HepG2 (cell line): ENCODE results near the gene RAB20. TPM values are rescaled to one million over a fixed set of nuclear protein-coding genes. Genes with fewer than 3 reads are reported as not detected.

Experiments
- BHLHE40 ChIP-seq: IDR thresholded peaks from 2 replicates; pipeline ENCODE4 v1.6.1; 2011; ENCODE audit warnings: low read length, improper control_type of control experiment
- CEBPG ChIP-seq: IDR thresholded peaks from 2 replicates; pipeline ENCODE4 v1.6.1; 2016
- ELF1 ChIP-seq: sonication (generic); formaldehyde crosslinking; IDR thresholded peaks from 2 replicates; pipeline ENCODE4 v1.4.0; 2020; ENCODE audit warnings: missing genetic modification reagents
- ETV6 ChIP-seq: sonication (generic); formaldehyde crosslinking; conservative IDR thresholded peaks from 2 replicates; pipeline ENCODE4 v1.4.0; 2020; ENCODE audit warnings: missing genetic modification reagents
- FOXO1 ChIP-seq: sonication (generic); formaldehyde crosslinking; IDR thresholded peaks from 2 replicates; pipeline ENCODE4 v1.4.0; 2020; ENCODE audit warnings: missing genetic modification reagents
- FOXP1 ChIP-seq, 2 experiments: fragments of 450-650 bp in 1 of 2; IDR thresholded peaks; 2 replicates each; pipeline ENCODE4 v1.6.1; 2017 to 2018; ENCODE audit warnings: antibody characterized with exemption in 1 of 2
- GATAD2A ChIP-seq: IDR thresholded peaks from 2 replicates; pipeline ENCODE4 v1.6.1; 2016
- SALL1 ChIP-seq: sonication (generic); formaldehyde crosslinking; IDR thresholded peaks from 2 replicates; pipeline ENCODE4 v1.8.0; 2022; ENCODE audit warnings: mild to moderate bottlenecking, missing genetic modification reagents
- SIN3A ChIP-seq: IDR thresholded peaks from 2 replicates; pipeline ENCODE4 v1.6.1; 2011; ENCODE audit warnings: low read depth, mild to moderate bottlenecking, control low read depth, low read length, borderline replicate concordance
- SKI ChIP-seq: fragments of 450-650 bp; IDR thresholded peaks from one replicate; pipeline ENCODE4 v1.6.1; 2018; ENCODE audit warnings: mild to moderate bottlenecking; ENCODE audit not compliant: partially characterized antibody
- XRCC5 ChIP-seq: fragments of 200-400 bp; formaldehyde crosslinking; optimal IDR thresholded peaks from 2 replicates; pipeline ENCODE3; 2017; ENCODE audit warnings: mild to moderate bottlenecking, low read length
- ZBTB33 ChIP-seq: sonication (generic); formaldehyde crosslinking; IDR thresholded peaks from 2 replicates; pipeline ENCODE4 v1.4.0; 2020; ENCODE audit warnings: missing genetic modification reagents
- ZNF136 ChIP-seq: sonication (generic); formaldehyde crosslinking; IDR thresholded peaks from 2 replicates; pipeline ENCODE4 v1.8.1; 2022; ENCODE audit warnings: low read depth, mild to moderate bottlenecking, moderate library complexity, missing genetic modification reagents
- ZNF614 ChIP-seq: IDR thresholded peaks from 2 replicates; pipeline ENCODE4 v1.6.1; 2018; ENCODE audit warnings: missing biosample characterization, missing genetic modification reagents, inconsistent platforms, borderline replicate concordance
- ZNF687 ChIP-seq: sonication (generic); formaldehyde crosslinking; IDR thresholded peaks from 2 replicates; pipeline ENCODE4 v1.5.1; 2020; ENCODE audit warnings: mild to moderate bottlenecking, missing genetic modification reagents, moderate library complexity
- polyA plus RNA-seq, 8 experiments: library from polyadenylated mRNA; depleted of rRNA in 3 of 8; stranded (reverse) in 7 of 8; unstranded in 1 of 8; fragments of >200 nt; fragmentation: Illumina TruSeq in 4 of 8; extraction: Trizol in 4 of 8; gene quantifications; 2 replicates each; pipeline versions ENCODE4 v1.2.1 to v1.2.3, GENCODE V29; 2011 to 2016; ENCODE audit warnings: low read depth in 4 of 8, missing spikeins in 1 of 8, mixed read lengths in 1 of 8; ENCODE audit not compliant: insufficient read depth in 1 of 8
- total RNA-seq, 5 experiments: library from RNA; depleted of rRNA; stranded (reverse); fragments of >200 nt; fragmentation: Illumina TruSeq; extraction: Trizol; gene quantifications; 2 replicates each; pipeline ENCODE4 v1.2.3, GENCODE V29; 2016; ENCODE audit warnings: low read depth in 1 of 5
- TF ChIP-seq, protein P1 (sequence below): sonication (generic); formaldehyde crosslinking; IDR thresholded peaks from 2 replicates; pipeline ENCODE4 v1.4.0; 2020; ENCODE audit warnings: low read depth, mild to moderate bottlenecking, missing genetic modification reagents
- TF ChIP-seq, protein P2 (sequence below): sonication (generic); formaldehyde crosslinking; IDR thresholded peaks from 2 replicates; pipeline ENCODE4 v1.4.0; 2020; ENCODE audit warnings: missing genetic modification reagents
- TF ChIP-seq, protein P3 (sequence below): sonication (generic); formaldehyde crosslinking; IDR thresholded peaks from 2 replicates; pipeline ENCODE4 v1.4.0; 2020; ENCODE audit warnings: missing genetic modification reagents

Gene RAB20
- total and polyA plus RNA-seq, 2 of the 13 experiments (the other 11 are each of a cell fraction or from before 2014, with no cell fraction given): 15.6 to 30.5 TPM

DNA sequence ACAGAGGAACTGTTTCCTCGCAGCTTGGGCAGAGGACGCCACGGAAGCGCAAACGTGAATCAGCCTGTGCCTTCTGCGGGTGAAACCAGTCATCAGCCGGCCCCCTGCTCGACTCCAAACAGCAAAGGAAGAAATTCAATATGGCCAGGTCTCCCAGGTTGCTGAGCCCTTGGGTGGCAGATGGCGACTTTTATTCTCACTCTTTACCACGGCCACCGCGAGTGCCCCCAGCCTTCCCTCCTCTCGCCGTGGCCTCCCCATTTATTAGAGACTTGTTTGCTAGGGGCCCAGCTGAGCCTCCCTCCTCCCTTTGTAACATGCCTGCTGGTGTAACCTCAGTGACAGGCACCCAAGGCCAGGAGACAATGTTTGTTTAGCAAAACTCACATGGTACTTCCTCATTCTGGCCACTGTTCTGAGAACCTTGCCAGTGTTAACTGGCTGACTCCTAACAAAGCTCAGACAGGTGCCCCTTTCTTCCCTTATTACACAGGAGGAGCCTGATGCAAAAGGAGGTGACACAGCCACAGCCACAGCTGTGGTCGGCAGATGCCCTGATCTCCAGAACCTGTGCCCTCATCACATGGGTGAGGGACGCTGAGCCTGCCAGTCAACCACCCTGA is 5.8 kb downstream of the RAB20 start (continued):
- TF ChIP-seq SKI (peak; percentile 13), ZNF136 (CRISPR knock-in tag) (no peak), CEBPG (CRISPR knock-in tag) (peak; percentile 56), SALL1 (CRISPR knock-in tag) (peak; percentile 69; the same call in 1 of the 2 replicates), FOXP1 (IDR thresholded peaks at IDR 0.05) (no peak), FOXP1 (CRISPR knock-in tag; IDR thresholded peaks at IDR 0.05) (peak; percentile 40; the same call in 1 of the 2 replicates), XRCC5 (peak; percentile 27), BHLHE40 (no peak), SIN3A (peak; percentile 62; the same call in 1 of the 2 replicates), ETV6 (CRISPR knock-in tag) (no peak), ELF1 (CRISPR knock-in tag) (peak; percentile 85), FOXO1 (CRISPR knock-in tag) (no peak; the same call in 1 of the 2 replicates), ZNF687 (peak; percentile 59), GATAD2A (peak; percentile 78), ZBTB33 (CRISPR knock-in tag) (no peak), ZNF614 (CRISPR knock-in tag) (no peak)
- TF ChIP-seq, protein P1, sequence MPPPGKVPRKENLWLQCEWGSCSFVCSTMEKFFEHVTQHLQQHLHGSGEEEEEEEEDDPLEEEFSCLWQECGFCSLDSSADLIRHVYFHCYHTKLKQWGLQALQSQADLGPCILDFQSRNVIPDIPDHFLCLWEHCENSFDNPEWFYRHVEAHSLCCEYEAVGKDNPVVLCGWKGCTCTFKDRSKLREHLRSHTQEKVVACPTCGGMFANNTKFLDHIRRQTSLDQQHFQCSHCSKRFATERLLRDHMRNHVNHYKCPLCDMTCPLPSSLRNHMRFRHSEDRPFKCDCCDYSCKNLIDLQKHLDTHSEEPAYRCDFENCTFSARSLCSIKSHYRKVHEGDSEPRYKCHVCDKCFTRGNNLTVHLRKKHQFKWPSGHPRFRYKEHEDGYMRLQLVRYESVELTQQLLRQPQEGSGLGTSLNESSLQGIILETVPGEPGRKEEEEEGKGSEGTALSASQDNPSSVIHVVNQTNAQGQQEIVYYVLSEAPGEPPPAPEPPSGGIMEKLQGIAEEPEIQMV (CRISPR knock-in tag): no peak
- TF ChIP-seq, protein P2, sequence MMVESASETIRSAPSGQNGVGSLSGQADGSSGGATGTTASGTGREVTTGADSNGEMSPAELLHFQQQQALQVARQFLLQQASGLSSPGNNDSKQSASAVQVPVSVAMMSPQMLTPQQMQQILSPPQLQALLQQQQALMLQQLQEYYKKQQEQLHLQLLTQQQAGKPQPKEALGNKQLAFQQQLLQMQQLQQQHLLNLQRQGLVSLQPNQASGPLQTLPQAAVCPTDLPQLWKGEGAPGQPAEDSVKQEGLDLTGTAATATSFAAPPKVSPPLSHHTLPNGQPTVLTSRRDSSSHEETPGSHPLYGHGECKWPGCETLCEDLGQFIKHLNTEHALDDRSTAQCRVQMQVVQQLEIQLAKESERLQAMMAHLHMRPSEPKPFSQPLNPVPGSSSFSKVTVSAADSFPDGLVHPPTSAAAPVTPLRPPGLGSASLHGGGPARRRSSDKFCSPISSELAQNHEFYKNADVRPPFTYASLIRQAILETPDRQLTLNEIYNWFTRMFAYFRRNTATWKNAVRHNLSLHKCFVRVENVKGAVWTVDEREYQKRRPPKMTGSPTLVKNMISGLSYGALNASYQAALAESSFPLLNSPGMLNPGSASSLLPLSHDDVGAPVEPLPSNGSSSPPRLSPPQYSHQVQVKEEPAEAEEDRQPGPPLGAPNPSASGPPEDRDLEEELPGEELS (CRISPR knock-in tag): peak; percentile 65; the same call in 1 of the 2 replicates
- TF ChIP-seq, protein P3, sequence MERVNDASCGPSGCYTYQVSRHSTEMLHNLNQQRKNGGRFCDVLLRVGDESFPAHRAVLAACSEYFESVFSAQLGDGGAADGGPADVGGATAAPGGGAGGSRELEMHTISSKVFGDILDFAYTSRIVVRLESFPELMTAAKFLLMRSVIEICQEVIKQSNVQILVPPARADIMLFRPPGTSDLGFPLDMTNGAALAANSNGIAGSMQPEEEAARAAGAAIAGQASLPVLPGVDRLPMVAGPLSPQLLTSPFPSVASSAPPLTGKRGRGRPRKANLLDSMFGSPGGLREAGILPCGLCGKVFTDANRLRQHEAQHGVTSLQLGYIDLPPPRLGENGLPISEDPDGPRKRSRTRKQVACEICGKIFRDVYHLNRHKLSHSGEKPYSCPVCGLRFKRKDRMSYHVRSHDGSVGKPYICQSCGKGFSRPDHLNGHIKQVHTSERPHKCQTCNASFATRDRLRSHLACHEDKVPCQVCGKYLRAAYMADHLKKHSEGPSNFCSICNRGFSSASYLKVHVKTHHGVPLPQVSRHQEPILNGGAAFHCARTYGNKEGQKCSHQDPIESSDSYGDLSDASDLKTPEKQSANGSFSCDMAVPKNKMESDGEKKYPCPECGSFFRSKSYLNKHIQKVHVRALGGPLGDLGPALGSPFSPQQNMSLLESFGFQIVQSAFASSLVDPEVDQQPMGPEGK (CRISPR knock-in tag): peak; percentile 89
